GM18909 (cell line): Measurements from ENCODE around the gene ENOX1.
"Not testable (repeated sequence)": the region's sequence is repeated elsewhere in the genome, so short reads cannot be mapped to it uniquely, and the experiment has no call there.

Experiments used
- ATAC-seq: cut with Tn5 transposase; IDR thresholded peaks from one replicate; pipeline ENCODE4 v1.9.1; 2021; ENCODE audit warnings: mild to moderate bottlenecking; ENCODE audit not compliant: unreplicated experiment, poor library complexity

ENOX1 gene

DNA sequence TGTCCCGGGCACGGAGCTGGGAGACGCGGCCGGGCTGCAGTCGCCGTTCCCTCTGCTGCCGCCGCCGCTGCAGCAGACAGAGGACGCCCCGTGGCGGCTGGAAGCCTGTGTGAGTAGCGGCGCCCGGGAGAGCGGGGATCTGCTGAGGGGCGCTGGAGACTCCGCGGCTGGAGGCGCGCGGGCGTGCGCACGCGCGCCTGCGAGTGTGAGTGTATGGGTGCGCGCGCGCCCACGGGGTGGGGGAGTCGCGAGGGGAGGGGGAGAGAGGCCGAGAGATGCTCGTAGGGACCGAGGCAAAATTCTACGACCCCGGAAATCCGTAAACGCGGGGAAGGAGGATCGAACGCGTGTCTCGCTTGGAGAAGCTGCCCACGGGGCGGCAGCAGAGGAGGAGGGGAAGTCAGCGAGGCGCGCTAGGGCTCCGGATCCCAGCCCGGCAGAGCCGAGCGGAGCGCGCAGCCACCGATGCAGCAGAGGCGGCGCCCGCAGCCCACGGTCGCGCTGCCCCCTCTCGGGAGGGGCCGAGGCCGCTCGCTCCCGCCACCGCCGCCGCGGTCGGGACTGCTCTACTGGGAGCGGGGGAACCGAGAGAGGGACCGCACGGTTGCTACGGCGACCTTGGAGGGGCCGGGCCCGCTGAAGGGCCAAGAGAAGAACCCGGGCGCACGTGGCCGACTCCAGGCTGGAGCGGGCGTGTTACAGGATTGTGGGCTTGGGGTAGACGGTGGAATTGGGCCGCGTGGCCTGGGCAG lies at the start of gene ENOX1:
Gene ENOX1 (minus strand): TSS at position 207 of the 752 bp plus-strand sequence.
- no peak for ATAC-seq

GRCh38 chr13:43835701-43836100 lies 48.9 kb upstream of the ENOX1 start:
- ATAC-seq = no peak

- no peak for ATAC-seq
These were observed 44.3 kb upstream of the ENOX1 start for GRCh38 chr13:43831088-43831487.

DNA sequence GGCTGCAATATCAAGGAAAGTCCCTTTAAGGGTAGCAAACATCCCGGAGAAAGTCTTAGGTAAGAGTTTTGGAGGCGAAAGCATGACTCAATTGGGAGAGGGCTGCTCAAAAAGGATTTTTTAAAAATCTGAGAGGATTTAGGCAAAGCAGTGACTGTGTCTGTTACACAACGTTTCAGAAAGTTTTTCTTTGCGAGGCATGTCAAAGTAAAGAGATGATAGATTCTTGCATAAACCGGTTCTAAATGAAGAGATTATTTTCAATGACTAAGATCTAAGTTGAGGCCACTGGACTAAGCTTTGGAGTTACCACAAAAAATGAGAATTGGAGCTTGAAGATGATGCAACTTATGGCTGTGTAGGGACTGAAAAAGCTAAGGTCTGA lies 43.7 kb upstream of the ENOX1 start:
- no peak for ATAC-seq

GRCh38 chr13:43824656-43825055 lies 37.9 kb upstream of the ENOX1 start:
- ATAC-seq = not testable (repeated sequence)

GRCh38 chr13:43822969-43823368 lies 36.2 kb upstream of the ENOX1 start:
- no peak for ATAC-seq

- ATAC-seq = no peak
These were observed 29.7 kb upstream of the ENOX1 start for GRCh38 chr13:43816401-43816889.

DNA sequence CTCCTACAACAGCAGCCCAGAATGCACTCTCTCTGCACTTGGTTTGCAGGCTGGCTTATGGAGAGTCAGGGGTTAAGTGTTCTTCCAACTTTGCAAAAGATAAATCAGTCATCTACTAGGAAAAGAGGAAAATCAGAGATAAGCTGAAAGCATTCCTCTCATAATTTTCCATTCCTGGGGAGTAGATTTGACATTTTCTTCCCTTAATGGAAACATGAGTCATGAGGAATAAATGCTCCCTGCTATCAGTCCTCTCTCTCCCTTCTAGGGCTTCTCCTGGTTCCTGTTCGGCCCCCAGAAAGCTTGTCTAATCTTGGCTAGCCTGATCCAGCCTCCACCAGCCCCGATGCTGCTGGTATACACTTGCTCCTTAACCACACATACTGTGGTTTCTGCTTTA lies 28.4 kb upstream of the ENOX1 start:
- no peak for ATAC-seq

GRCh38 chr13:43808676-43809075 lies 21.9 kb upstream of the ENOX1 start:
- no peak for ATAC-seq

DNA sequence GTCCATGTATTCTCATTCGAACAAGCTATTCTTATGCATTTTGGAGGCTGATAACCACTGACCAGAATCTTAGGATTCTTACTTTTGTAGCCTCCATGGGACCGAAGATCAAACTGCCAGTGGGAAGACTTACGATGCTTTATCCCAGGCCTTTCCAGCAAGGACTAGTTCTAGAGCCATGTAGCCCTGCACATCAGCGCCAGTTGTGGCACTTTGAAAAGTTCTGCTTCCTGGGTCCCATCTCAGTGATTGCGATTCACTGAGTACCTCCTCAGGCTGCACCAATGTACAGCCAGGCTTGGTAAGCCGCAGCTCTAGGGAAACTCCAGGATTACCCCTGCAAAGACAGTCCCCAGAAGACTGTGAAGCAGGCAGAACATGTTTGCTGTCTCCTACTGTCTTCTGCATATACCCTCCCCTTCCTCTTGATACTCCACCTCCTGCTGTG lies 18.9 kb upstream of the ENOX1 start:
- ATAC-seq = no peak

- ATAC-seq = no peak
These were observed 18.3 kb upstream of the ENOX1 start for GRCh38 chr13:43805071-43805468.

DNA sequence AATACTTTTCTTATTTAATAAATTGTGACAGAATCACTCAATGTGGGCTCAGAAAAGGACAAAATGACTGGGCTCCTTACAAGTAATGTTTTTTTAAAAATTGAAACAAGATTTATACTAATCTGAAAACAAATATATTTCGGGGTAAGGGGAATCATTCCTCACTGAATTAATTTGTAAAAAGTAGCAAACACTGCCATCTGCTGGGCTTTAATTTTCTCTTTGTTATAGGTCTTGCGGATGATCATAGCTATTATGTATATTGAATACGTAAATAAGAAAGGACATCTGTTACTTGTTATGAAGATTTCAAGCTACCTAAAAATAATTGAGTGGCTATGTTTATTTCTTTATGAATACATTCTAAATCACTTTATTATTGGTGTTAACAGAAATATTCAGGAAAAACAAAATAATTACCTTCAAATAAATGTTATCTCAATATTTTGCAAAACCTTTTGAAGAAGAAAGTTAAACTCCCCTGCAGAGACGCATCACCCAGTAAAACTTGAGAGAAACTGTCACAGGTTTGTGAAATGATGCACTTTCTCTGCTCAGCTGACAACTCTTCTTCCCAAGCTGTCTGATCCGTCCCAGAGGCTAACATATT lies 17.8 kb upstream of the ENOX1 start:
- ATAC-seq = no peak

DNA sequence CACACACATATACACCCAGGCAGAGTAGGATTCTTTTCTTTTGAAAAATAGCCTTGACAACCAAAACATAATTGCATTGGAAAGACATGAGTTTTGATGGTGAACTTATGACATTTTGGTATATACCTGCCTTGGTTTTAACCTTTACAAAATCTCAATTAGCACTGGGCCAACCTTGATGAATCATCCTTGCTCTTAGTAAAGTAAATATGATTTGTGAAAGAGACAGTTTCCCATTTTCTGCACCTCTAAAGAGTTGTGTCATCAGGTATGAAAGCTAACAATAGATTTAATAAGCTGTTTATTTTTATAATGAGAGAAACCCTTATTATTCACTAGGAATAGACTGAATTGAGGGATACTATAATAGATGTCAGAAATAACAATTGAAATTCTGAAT lies 15.7 kb upstream of the ENOX1 start:
- no peak for ATAC-seq

GRCh38 chr13:43800828-43801227 lies 14.1 kb upstream of the ENOX1 start:
- ATAC-seq = no peak

DNA sequence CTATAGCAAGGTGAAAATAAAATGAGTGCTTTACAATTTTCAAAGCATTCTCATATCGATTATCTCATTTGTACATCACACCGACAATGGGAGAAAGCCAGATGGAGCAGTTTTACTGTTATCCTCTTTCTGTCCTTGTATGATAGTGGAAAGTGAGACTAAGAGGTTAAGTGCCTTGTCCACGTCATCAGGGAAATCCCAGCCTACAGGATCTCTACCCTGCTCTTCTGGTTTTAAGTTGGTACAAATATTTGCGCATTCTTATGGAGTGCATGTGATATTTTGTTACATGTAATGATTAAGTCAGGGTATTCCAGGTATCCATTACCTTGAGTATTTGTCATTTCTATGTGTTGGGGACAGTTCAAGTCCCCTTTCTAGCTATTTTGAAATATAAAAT lies 12.4 kb upstream of the ENOX1 start:
- ATAC-seq = no peak

- ATAC-seq = no peak
These were observed 11.1 kb upstream of the ENOX1 start for GRCh38 chr13:43797869-43798268.

GRCh38 chr13:43797159-43797558 lies 10.4 kb upstream of the ENOX1 start:
- ATAC-seq = no peak

- no peak for ATAC-seq
These were observed 7.6 kb upstream of the ENOX1 start for GRCh38 chr13:43794416-43794815.

GRCh38 chr13:43792076-43792881 lies 5.5 kb upstream of the ENOX1 start:
- no peak for ATAC-seq

GRCh38 chr13:43787997-43788396 lies 1.2 kb upstream of the ENOX1 start:
- no peak for ATAC-seq

- ATAC-seq = no peak
These were observed 733 bp upstream of the ENOX1 start for GRCh38 chr13:43787518-43787891.
